ENCODE data around the gene IL33.

- TF ChIP-seq CTCF (IDR thresholded peaks at IDR 0.05) (no peak), POLR2A (IDR thresholded peaks at IDR 0.05) (no peak)
Observed at GRCh38 chr9:6302417-6302816, 86.8 kb downstream of the IL33 start.

Measured in body of pancreas (tissue), 4 donors.